ENCODE data around the gene NFATC2.

DNA sequence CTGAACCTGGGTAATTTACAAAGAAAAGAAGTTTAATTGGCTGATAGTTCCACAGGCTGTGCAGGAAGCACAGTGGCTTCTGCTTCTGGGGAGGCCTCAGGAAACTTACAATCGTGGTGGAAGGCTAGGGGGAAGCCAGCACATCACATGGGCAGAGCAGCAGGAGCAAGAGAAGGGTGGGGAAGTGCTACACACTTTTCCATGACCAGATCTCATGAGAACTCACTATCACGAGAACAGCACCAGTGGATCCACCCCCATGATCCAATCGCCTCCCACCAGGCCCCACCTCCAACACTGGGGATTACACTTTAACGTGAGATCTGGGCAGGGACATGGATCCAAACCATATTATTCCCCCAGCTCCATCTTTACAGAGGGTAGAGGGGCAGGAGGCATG lies 166.4 kb downstream of the NFATC2 start:
- TF ChIP-seq, protein P1, sequence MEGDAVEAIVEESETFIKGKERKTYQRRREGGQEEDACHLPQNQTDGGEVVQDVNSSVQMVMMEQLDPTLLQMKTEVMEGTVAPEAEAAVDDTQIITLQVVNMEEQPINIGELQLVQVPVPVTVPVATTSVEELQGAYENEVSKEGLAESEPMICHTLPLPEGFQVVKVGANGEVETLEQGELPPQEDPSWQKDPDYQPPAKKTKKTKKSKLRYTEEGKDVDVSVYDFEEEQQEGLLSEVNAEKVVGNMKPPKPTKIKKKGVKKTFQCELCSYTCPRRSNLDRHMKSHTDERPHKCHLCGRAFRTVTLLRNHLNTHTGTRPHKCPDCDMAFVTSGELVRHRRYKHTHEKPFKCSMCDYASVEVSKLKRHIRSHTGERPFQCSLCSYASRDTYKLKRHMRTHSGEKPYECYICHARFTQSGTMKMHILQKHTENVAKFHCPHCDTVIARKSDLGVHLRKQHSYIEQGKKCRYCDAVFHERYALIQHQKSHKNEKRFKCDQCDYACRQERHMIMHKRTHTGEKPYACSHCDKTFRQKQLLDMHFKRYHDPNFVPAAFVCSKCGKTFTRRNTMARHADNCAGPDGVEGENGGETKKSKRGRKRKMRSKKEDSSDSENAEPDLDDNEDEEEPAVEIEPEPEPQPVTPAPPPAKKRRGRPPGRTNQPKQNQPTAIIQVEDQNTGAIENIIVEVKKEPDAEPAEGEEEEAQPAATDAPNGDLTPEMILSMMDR (tag by site-specific recombination; IDR thresholded peaks at IDR 0.05), result no peak
- no peak for TF ChIP-seq TCF7L2 (IDR thresholded peaks at IDR 0.05; ENCODE audit: borderline replicate concordance, low read depth, low read length)
- TF ChIP-seq, protein P2, sequence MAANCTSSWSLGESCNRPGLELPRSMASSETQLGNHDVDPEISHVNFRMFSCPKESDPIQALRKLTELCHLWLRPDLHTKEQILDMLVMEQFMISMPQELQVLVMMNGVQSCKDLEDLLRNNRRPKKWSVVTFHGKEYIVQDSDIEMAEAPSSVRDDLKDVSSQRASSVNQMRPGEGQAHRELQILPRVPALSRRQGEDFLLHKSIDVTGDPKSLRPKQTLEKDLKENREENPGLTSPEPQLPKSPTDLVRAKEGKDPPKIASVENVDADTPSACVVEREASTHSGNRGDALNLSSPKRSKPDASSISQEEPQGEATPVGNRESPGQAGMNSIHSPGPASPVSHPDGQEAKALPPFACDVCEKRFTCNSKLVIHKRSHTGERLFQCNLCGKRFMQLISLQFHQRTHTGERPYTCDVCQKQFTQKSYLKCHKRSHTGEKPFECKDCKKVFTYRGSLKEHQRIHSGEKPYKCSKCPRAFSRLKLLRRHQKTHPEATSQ (tag by site-specific recombination; IDR thresholded peaks at IDR 0.05), result no peak
- TF ChIP-seq, protein P3, sequence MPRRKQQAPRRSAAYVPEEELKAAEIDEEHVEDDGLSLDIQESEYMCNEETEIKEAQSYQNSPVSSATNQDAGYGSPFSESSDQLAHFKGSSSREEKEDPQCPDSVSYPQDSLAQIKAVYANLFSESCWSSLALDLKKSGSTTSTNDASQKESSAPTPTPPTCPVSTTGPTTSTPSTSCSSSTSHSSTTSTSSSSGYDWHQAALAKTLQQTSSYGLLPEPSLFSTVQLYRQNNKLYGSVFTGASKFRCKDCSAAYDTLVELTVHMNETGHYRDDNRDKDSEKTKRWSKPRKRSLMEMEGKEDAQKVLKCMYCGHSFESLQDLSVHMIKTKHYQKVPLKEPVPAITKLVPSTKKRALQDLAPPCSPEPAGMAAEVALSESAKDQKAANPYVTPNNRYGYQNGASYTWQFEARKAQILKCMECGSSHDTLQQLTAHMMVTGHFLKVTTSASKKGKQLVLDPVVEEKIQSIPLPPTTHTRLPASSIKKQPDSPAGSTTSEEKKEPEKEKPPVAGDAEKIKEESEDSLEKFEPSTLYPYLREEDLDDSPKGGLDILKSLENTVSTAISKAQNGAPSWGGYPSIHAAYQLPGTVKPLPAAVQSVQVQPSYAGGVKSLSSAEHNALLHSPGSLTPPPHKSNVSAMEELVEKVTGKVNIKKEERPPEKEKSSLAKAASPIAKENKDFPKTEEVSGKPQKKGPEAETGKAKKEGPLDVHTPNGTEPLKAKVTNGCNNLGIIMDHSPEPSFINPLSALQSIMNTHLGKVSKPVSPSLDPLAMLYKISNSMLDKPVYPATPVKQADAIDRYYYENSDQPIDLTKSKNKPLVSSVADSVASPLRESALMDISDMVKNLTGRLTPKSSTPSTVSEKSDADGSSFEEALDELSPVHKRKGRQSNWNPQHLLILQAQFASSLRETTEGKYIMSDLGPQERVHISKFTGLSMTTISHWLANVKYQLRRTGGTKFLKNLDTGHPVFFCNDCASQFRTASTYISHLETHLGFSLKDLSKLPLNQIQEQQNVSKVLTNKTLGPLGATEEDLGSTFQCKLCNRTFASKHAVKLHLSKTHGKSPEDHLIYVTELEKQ (tag by site-specific recombination; IDR thresholded peaks at IDR 0.05; ENCODE audit: borderline replicate concordance), result no peak
- TF ChIP-seq ZNF837 (tag by site-specific recombination; IDR thresholded peaks at IDR 0.05), result no peak
- TF ChIP-seq ZNF133 (tag by site-specific recombination; IDR thresholded peaks at IDR 0.05), result no peak
- TF ChIP-seq ZSCAN30 (tag by site-specific recombination; IDR thresholded peaks at IDR 0.05), result no peak
- TF ChIP-seq ZNF670 (tag by site-specific recombination; IDR thresholded peaks at IDR 0.05; ENCODE audit: low read depth), result no peak
- TF ChIP-seq ZNF521 (tag by site-specific recombination; IDR thresholded peaks at IDR 0.05), result no peak
- TF ChIP-seq ZNF350 (tag by site-specific recombination; IDR thresholded peaks at IDR 0.05), result no peak
- TF ChIP-seq, protein P4, sequence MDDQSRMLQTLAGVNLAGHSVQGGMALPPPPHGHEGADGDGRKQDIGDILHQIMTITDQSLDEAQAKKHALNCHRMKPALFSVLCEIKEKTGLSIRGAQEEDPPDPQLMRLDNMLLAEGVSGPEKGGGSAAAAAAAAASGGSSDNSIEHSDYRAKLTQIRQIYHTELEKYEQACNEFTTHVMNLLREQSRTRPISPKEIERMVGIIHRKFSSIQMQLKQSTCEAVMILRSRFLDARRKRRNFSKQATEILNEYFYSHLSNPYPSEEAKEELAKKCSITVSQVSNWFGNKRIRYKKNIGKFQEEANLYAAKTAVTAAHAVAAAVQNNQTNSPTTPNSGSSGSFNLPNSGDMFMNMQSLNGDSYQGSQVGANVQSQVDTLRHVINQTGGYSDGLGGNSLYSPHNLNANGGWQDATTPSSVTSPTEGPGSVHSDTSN (CRISPR knock-in tag; IDR thresholded peaks at IDR 0.05), result no peak
- TF ChIP-seq ZNF311 (tag by site-specific recombination; IDR thresholded peaks at IDR 0.05; ENCODE audit: borderline replicate concordance), result no peak
- no peak for TF ChIP-seq OSR2 (tag by site-specific recombination; IDR thresholded peaks at IDR 0.05)

Measured in HEK293 (cell line).